Activated CD8-positive, alpha-beta memory T cell treated with anti-CD3 and anti-CD28 coated beads for 36 hours (primary cell): Measurements from ENCODE around the gene SLC25A38. TPM values are rescaled to one million over a fixed set of nuclear protein-coding genes. Genes with fewer than 3 reads are reported as not detected.

Source experiments
- CTCF ChIA-PET: fragments of 350-600 bp; sonication (Branson Sonifier 250); formaldehyde crosslinking; loops from one replicate; lab custom pipeline; 2021; ENCODE audit warnings: antibody characterized with exemption; lab: Charles Lee
- POLR2A ChIA-PET: fragments of 350-600 bp; sonication (Branson Sonifier 250); formaldehyde crosslinking; loops from one replicate; lab custom pipeline; 2021; ENCODE audit warnings: antibody characterized with exemption; lab: Charles Lee
- total RNA-seq, 2 experiments: library from RNA; stranded (reverse); gene quantifications; one replicate each; pipeline ENCODE4 v1.2.3, GENCODE V29; 2021

SLC25A38 gene
- total RNA-seq, 2 experiments from 2014 or later: 53.9 to 56.7 TPM

DNA sequence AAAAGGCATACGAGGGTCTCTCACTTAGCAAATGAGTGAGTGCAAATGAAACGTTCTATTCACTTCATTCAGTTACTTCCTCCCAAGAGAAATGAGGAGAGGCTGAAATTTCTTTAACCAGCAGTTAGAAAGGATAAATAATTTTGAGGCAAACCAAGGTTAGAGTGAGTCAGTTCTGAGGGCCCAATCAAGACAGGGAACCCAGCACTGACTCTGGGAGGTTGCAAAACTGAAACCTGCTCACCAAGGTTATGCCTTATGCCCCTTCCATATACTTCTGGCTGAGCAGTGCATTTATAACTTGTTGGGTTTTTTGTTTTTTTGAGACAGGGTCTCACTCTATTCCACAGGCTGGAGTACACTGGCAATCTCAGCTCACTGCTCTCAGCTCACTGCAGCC lies 18.8 kb downstream of the SLC25A38 start:
- ChIA-PET POLR2A (no interaction called here), CTCF (no interaction called here)

DNA sequence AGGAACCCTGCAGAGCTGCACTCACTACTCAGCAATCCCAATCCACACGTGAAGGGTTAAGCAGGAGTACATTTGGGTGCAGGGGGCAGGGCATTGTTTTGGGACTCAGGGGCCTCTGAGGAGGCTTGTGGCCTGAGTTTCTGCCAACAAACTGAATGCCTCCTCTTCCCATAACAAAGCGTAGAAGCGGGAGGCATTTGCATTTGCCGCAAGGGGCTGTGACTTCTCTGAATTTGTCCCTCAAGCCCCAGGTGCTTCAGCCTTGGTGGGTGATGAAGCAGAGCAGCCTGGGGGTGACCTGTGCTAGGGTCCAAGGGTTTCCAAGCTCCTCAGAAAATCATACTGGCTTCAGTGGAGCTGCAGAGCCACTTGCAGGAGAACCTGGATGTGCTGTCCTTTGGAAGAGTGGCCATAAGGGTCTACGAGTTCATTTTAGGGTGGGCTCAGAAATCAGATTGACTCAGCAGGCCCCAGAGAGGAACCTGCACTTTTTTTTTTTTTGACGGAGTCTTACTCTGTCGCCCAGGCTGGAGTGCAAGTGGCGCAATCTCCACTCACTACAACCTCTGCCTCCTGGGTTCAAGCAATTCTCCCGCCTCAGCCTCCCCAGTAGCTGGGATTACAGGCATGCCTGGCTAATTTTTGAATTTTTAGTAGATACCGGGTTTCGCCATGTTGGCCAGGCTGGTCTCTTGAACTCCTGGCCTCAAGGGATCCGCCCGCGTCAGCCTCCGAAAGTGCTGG lies 21.9 kb downstream of the SLC25A38 start:
- ChIA-PET CTCF (interaction anchor here (0.7 kb wide), 1 partner anchor 287 kb away, joined by 3 read pairs; no protein-coding TSS in a partner anchor), POLR2A (interaction anchor here (0.7 kb wide), 2 partner anchors 32 to 354 kb away, joined by 4 to 11 read pairs; no protein-coding TSS in a partner anchor)

DNA sequence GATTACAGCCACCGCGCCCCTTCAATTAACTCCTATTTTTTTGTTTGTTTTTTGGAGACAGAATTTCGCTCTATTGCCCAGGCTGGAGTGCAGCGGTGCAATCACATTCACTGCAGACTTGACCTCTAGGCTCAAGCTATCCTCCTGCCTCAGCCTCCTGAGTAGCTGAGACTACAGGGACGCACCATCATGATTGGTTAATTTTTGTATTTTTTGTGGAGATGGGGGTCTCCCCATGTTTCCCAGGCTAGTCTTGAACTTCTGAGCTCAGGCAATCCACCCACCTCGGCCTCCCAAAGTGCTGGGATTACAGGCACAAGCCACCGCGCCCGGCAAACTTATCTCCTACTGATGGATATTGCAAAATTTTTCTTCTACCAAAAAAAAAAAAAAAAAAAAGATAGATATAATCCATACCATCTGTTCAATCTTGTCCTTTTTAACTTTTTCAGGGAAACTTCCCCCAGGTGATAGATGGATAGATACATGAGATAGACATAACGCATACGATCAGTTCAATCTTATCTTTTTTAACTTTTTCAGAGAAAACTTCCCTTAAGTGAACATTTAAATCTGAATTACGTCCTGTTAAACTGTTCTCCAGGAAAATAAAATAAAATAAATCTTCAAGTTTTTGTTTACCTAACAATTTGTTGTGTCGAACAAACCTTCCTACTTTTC lies 22.7 kb downstream of the SLC25A38 start:
- POLR2A ChIA-PET: interaction anchor here (0.6 to 3.4 kb wide), 4 partner anchors 9 to 1071 kb away, joined by 3 to 39 read pairs (median 7); partner anchors contain the start of gene ZNF619
- CTCF ChIA-PET: interaction anchor here (0.7 to 1.0 kb wide), 2 partner anchors 8 to 288 kb away, joined by 3 read pairs; no protein-coding TSS in a partner anchor

DNA sequence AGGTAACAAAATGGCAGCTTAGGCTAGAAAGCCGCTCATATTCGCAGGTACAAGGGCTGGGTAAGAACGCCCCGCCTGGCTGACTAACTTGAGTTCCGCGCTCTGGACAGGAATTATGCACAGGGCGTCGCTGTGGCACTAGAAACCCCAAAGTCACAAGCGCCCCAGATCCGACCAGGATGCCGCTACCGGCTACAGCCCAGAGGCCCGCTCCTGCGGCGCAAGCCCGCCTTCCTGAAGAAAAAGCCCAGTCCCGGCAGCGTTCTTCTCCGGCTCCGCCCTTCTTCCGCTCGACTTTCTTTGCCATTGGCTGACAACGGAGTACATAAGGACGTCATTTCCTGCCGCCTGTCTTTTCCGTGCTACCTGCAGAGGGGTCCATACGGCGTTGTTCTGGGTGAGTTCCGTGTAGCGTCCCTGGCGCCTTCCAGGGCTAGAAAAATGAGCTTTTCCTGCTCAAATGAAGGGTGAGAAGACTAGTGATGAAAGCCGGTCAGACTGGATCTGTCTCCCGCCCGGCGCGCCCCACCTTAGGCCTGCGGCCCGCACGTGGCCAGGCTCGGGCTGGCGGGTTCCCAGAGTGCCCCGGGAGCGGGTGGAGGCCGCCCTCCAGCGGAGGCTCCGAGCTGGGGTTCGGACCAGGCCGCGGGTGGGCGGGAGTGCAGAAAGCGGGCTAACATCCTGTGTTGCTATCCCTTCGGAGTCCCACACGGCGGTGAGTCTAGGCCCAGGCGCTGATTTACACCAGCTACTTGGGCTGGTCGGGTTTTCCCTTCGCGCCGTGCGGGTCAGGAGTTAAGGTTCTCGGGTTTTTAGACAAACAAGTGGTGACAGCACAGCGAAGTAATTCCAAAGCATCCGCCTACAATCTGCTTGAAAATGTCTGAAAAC lies 23.4 kb downstream of the SLC25A38 start, which contains the start of gene RPSA:
RPSA (plus strand) TSS at position 353 of the 891 bp plus-strand sequence. CDS start 934 bp downstream, outside the sequence.
- ChIA-PET CTCF (interaction anchor here (1.0 kb wide), 1 partner anchor 8 kb away, joined by 3 read pairs; no protein-coding TSS in a partner anchor), POLR2A (interaction anchor here (0.5 to 3.4 kb wide), 8 partner anchors 8 to 1782 kb away, joined by 3 to 39 read pairs (median 3); partner anchors contain the start of genes GORASP1, TTC21A and ZNF619)

DNA sequence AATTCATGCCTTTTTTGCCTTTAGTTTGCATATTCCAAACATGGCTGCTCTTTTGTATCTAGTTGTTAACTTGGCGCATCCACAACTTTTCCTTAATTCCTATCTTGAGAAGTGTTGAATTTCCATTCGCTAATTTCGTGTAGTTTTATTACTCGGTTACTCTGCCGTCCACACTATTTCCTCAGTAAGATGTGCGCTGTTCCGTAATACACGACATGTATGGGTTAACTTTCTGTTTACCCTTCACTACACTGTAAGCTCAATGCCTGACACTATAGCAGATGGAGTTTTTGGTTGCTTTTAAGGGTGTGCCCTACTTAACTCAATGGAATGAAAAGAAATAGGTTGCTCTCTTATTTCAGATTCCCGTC lies 24.1 kb downstream of the SLC25A38 start:
- CTCF ChIA-PET: interaction anchor here (1.2 to 1.4 kb wide), 2 partner anchors 9 to 23 kb away, joined by 3 to 4 read pairs; no protein-coding TSS in a partner anchor
- POLR2A ChIA-PET: interaction anchor here (0.5 to 3.4 kb wide), 6 partner anchors 19 to 1781 kb away, joined by 3 to 39 read pairs (median 3); partner anchors contain the start of genes GORASP1 and TTC21A

DNA sequence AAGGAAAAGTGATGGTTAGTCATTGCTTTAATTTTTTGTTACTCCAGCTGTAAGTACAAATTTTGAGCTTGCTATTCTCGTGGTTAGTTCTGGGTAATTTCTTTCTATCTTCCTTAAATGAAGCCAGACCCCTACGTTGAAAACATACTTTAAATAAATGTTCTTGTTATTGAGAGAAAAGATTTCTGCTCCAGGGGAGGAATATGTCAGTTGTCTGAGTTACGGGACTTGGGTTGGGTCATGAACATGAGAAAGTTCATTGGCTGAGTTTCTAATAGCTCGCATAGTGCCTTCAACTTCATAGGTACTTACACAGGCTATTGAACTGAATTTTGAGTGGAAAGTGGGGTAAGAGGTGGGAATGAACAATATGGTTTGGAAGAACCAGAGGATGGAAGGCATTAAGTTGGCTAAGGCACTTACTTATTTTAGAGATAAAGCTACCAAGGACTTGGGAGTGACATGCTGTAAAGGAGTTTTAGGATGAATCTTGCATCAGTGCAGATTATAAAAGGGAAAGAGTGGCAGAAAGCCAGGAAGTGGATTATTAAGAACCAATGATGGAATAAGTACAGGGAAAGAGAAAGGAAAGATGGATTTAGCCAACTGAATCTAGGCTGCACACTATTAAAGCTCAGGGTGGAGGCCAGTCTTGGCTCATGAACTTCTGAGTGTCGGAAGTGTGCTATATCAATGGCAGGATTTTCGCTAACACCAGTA lies 24.8 kb downstream of the SLC25A38 start:
- ChIA-PET POLR2A (interaction anchor here (1.0 to 3.4 kb wide), 2 partner anchors 22 to 140 kb away, joined by 3 to 39 read pairs; no protein-coding TSS in a partner anchor), CTCF (interaction anchor here (1.2 to 1.4 kb wide), 2 partner anchors 8 to 24 kb away, joined by 3 to 4 read pairs; no protein-coding TSS in a partner anchor)

DNA sequence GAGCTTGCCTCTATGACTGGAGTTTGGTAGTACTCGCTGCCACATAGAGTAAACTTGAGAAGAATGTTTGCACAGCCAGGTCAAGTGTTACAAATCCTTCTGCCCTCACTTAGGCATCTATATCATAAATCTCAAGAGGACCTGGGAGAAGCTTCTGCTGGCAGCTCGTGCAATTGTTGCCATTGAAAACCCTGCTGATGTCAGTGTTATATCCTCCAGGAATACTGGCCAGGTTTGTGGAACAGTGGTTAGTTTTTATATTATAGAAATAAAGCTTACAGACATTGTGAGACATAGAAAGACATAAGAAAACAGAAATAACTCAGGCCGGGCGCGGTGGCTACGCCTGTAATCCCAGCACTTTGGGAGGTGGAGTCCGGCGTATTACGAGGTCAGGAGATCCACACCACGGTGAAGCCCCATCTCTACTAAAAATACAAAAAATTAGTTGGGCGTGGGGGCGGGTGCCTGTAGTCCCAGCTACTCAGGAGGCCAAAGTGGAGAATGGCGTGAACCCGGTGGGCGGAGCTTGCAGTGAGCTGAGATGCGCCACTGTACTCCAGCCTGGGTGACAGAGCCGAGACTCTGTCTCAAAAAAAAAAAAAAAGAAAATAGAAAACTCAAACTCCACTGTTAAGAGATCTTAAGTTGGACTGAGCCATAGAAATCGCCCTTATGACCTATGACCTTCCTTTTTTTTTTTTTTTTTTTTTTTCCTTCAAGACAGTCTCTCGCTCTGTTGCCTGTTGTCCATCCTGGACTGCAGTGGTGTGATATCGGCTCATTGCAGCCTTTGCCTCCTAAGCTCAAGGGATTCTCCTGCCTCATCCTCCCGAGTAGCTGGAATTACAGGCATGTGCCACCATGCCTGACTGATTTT lies 25.6 kb downstream of the SLC25A38 start:
- ChIA-PET POLR2A (interaction anchor here (0.7 to 3.4 kb wide), 3 partner anchors 9 to 1041 kb away, joined by 3 to 39 read pairs (median 4); no protein-coding TSS in a partner anchor), CTCF (interaction anchor here (1.2 to 1.4 kb wide), 2 partner anchors 7 to 24 kb away, joined by 3 to 4 read pairs; no protein-coding TSS in a partner anchor)

DNA sequence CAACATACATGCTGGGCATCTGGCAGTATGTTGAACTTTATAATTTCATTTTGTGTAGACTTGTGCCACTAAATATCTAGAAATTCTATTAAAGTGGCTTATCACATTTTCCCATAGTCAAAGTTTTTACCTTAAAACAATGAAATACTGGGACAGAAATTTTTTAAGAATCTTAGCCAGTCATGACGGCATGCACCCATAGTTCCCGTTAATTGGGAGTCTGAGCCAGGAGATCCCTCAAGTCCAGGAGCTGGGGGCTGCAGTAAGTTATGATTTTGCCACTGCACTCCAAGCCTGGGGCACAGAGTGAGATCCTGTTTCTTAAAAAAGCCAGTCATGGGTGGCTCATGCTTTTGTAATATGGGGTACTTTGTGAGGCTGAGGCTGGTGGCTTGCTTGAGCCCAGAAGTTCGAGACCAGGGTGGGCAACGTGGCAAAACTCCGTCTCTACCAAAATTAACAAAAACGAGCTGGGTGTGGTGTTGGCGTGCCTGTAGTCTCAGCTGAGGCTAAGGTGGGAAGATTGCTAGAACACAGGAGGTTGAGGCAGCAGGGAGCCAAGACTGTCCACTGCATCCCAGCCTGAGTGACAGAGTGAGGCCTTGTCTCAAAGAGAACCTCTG lies 26.5 kb downstream of the SLC25A38 start:
- POLR2A ChIA-PET: interaction anchor here (0.7 kb wide), 1 partner anchor 8 kb away, joined by 4 read pairs; no protein-coding TSS in a partner anchor

DNA sequence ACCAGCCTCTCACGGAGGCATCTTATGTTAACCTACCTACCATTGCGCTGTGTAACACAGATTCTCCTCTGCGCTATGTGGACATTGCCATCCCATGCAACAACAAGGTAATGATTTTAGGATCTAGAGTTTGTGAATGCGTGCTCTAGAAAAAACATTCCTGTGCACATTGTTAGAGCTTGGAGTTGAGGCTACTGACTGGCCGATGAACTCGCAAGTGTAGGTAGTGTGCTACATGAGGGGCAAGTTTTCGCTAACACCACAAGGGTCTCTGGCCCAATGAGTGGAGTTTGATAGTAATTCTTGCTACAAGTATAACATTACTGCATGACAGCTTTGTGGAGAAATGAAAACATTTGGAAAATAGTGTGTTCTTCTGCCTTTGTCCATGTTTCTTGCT lies 27.7 kb downstream of the SLC25A38 start:
- ChIA-PET POLR2A (no interaction called here), CTCF (no interaction called here)

More for the DNA sequence above, 26.5 kb downstream of the SLC25A38 start:
- CTCF ChIA-PET: no interaction called here

DNA sequence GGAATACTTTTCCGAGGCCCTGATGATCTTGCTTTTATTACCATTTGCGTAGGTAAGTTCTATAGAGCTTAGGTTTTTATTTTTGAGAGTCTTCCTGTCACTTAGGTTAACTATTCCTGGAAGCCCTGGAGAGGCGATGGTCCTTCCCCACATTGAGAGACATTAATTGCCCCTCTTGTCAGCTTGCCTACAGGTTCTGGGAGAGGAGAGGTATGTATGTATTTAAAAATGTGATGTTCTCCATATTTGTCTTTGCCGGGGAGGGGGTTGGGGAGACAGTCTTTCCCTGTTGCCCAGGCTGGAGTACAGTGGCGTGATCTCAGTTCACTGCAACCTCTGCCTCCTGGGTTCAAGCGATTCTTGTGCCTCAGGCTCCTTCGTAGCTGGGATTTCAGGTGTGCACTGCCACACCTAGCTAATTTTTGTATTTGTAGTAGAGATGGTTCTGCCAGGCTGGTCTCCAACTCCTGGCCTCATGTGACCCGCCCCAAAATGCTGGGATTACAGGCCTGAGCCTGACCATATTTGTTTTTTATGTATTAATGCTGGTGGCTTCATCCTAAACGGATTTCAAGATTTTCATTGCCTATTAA lies 29.6 kb downstream of the SLC25A38 start:
- POLR2A ChIA-PET: no interaction called here
- CTCF ChIA-PET: no interaction called here

DNA sequence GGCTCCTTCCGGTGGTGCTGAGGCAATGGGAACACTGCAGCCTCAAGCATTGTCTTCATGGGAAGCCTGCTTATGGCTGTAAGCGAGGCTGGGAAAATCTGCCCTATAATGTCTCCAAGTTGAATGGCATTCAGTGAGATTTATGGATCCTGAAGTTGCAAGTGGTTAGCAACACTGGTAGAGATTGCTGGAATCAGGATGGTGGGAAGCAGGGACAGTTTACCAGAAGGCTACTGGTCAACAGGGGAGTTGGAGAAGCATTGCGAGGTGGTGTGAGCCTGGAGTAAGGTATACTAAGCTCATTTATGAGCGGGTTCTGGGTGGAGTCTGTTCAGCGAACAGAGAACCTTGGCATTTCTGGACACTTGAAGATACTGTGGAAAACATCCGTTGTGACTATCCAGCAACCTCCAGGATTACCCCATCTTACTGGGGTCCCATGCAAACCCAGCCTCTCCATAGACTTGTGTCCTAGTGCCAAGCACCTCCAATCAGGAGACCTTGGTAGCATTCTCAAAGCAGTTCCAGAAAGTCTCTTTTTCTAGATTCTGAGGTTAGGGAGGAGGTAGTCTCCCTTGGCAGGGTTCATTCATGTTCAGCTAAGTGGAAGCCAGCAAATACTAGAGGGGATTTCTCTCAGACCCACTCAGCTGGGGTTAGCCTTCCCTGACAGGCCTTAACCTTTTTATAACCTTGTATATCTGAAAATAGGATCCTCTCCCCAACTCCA lies 30.7 kb downstream of the SLC25A38 start:
- POLR2A ChIA-PET: no interaction called here
- CTCF ChIA-PET: interaction anchor here (1.1 kb wide), 1 partner anchor 8 kb away, joined by 3 read pairs; the partner anchor contains the start of gene RPSA

DNA sequence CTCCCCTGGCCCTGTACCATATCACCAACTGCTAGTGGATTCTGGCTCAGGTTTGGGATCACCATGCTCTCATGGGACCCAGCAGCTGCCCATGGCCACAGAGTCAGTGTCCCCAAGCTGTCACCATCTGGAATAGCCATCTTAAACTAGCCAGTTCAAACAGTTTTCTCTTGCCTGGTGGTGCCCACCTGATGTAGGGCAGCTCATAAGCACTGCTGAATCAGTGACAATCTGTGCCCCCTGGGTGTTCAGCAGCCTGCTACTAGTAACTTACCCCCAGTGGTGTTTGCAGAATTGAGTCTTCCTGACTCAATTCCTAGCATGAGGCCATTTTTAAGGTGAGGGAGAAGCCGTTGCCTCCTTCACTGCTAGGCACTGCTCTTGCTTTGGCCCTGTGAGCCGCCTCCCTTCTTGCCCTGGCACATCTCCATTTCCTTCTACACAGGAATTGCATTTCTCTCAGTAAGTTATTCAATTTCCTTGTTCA lies 31.3 kb downstream of the SLC25A38 start:
- CTCF ChIA-PET: interaction anchor here (1.1 kb wide), 1 partner anchor 8 kb away, joined by 3 read pairs; the partner anchor contains the start of gene RPSA

DNA sequence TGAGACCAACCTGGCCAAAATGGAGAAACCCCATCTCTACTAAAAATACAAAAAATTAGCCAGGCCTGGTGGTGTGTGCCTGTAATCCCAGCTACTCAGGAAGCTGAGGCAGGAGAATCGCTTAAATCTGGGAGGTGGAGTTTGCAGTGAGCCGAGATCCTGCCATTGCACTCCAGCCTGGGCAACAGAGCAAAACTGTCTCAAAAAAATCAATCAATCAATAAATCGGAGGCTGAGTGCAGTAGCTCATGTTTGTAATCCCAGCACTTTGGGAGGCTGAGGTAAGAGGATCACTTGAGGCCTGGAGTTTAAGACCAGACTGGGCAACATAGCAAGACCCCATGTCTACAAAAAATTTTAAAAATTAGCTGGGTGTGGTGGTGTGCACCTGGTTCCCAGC lies 32.1 kb downstream of the SLC25A38 start:
- POLR2A ChIA-PET: interaction anchor here (0.7 kb wide), 2 partner anchors 9 to 278 kb away, joined by 3 read pairs; no protein-coding TSS in a partner anchor
- CTCF ChIA-PET: interaction anchor here (1.2 kb wide), 1 partner anchor 8 kb away, joined by 3 read pairs; no protein-coding TSS in a partner anchor

More for the DNA sequence above, 31.3 kb downstream of the SLC25A38 start:
- POLR2A ChIA-PET: interaction anchor here (0.7 kb wide), 1 partner anchor 8 kb away, joined by 3 read pairs; no protein-coding TSS in a partner anchor

DNA sequence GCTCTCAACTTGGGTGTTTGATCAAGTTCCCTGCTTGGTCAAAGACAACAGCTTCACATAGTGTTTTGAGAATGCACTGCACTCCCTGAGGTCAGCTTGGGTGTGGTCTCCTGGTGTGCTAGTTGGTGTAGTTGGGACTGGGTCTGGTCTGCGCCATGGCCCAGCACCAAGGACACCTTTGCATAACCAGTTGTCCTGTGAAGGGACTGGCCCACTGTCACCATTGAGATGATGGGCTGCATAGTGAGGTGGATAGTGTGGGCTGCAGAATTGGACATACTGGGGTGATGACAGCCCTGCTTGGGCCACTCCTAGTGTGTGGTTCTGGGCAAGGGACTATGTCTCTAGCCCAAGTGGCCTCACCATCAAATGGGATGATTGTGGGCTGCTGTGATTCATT lies 32.8 kb downstream of the SLC25A38 start:
- ChIA-PET POLR2A (interaction anchor here (0.6 to 0.7 kb wide), 3 partner anchors 264 to 357 kb away, joined by 3 to 7 read pairs (median 6); no protein-coding TSS in a partner anchor), CTCF (interaction anchor here (0.7 to 1.5 kb wide), 3 partner anchors 8 to 82 kb away, joined by 3 to 4 read pairs (median 3); no protein-coding TSS in a partner anchor)
